ENCODE data around the gene C1QTNF1.

DNA sequence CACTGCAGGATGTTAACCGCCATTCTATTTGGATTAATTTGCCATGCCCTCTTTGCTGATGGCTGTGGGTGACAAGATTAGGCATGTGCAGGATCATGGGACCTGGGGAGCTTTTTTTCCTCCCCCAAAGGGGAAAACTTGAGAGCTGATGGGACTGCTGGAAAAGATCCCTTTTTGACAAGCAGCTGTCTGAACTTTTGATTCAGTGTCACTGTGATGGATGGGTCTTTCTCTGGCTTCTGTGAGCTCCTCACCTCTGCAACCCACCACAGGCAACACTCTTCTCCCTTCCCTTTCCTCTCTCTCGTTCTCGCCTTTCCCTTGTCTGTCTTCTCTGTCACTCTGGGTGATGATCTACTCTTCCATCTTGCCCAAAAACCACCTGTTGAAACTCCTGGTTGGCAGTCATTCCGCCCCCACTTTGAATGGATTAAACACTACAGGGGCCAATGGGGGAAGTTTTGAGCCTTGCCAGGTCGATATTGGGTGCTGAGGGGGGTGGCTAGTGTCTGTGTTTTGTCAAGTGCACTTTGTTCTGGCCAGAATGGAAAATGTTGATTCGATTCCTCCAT, 11.3 kb upstream of the C1QTNF1 start:
- no peak for TF ChIP-seq EZH2 (IDR thresholded peaks at IDR 0.05; ENCODE audit: borderline replicate concordance, low read depth, low read length, poor library complexity, severe bottlenecking)
- TF ChIP-seq, protein P1, sequence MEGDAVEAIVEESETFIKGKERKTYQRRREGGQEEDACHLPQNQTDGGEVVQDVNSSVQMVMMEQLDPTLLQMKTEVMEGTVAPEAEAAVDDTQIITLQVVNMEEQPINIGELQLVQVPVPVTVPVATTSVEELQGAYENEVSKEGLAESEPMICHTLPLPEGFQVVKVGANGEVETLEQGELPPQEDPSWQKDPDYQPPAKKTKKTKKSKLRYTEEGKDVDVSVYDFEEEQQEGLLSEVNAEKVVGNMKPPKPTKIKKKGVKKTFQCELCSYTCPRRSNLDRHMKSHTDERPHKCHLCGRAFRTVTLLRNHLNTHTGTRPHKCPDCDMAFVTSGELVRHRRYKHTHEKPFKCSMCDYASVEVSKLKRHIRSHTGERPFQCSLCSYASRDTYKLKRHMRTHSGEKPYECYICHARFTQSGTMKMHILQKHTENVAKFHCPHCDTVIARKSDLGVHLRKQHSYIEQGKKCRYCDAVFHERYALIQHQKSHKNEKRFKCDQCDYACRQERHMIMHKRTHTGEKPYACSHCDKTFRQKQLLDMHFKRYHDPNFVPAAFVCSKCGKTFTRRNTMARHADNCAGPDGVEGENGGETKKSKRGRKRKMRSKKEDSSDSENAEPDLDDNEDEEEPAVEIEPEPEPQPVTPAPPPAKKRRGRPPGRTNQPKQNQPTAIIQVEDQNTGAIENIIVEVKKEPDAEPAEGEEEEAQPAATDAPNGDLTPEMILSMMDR (conservative IDR thresholded peaks at IDR 0.05; ENCODE audit: low read depth, low read length) = no peak
